OCI-M1 (cell line): ENCODE measurements around the gene ARHGEF39.

Source experiments
- DNase-seq: peaks from one replicate; lab custom pipeline; 2025; lab: John Stamatoyannopoulos, UW

Gene ARHGEF39, protein sequence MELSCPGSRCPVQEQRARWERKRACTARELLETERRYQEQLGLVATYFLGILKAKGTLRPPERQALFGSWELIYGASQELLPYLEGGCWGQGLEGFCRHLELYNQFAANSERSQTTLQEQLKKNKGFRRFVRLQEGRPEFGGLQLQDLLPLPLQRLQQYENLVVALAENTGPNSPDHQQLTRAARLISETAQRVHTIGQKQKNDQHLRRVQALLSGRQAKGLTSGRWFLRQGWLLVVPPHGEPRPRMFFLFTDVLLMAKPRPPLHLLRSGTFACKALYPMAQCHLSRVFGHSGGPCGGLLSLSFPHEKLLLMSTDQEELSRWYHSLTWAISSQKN

GRCh38 chr9:35664531-35665470 lies at the start of gene ARHGEF39:
Gene ARHGEF39 (minus strand): TSS chr9:35665195. CDS start chr9:35665169, 26 bp downstream.
- peak; percentile 91 for DNase-seq

DNA sequence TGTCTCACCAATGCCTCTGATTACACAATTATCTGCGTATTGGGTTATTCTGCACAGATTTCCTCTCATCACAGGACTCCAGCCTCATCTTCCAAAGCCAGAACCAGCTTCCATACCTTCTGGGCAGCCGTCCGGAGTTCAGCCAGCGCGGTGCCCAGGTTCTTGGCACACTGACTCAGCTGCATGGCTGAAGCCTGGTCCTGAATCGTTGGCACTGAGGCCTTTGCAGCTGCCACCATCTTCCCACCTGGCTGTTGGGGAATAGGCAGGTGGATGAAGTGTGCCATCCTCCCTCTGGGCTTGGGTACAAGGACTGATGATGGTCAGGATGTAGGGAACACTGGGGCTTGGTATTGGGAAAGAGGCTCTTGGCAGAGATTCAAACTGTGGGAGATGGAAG lies 49.1 kb upstream of the ARHGEF39 start:
- DNase-seq: no peak

DNA sequence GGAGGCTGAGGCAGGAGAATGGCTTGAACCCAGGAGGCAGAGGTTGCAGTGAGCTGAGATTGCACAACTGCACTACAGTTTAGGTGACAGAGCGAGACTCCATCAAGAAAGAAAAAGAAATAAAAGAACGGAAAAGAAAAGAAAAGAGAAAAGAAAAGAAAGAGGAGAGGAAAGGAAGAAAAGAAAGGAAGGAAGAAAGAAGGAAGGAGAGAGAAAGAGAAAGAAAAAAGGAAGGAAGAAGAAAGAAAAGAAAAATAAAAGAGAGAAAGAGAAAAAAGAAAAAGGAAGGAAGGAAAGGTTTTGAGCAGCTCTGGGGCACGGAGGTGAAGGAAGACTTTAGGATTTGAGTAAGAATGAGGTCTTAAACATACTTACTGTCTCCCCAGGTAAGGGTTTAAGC lies 48.6 kb upstream of the ARHGEF39 start:
- no peak for DNase-seq

DNA sequence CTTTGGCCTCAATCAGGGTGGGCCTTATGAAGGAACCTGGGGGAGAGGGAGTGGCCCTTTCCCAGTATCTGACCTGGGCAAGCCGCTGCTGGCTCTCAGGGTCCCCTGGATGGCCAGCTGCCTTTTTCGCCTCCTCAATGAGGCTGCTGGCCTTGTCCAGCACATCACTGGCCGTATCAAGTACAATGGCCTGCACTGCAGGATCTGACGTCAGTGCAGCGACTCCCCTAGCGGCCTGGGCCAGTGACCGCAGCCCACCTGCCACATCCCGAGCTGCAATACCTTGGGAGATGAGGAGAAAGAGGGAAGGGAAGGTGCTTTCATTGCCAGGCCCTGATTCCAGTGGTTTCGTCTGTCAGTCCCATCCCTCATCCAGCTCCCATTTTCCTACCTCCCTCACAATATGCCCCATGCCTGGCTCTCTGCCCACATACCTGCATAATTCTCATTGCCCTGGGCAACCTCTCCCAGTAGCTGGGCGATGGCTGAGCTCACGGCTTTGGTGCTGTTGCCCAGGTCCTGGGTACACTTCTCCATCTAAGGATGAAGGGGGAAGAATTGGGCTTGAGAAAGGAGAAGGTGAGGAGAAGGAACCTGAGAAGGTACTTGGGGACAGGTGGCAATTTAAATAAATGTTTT lies 47.9 kb upstream of the ARHGEF39 start:
- no peak for DNase-seq

DNA sequence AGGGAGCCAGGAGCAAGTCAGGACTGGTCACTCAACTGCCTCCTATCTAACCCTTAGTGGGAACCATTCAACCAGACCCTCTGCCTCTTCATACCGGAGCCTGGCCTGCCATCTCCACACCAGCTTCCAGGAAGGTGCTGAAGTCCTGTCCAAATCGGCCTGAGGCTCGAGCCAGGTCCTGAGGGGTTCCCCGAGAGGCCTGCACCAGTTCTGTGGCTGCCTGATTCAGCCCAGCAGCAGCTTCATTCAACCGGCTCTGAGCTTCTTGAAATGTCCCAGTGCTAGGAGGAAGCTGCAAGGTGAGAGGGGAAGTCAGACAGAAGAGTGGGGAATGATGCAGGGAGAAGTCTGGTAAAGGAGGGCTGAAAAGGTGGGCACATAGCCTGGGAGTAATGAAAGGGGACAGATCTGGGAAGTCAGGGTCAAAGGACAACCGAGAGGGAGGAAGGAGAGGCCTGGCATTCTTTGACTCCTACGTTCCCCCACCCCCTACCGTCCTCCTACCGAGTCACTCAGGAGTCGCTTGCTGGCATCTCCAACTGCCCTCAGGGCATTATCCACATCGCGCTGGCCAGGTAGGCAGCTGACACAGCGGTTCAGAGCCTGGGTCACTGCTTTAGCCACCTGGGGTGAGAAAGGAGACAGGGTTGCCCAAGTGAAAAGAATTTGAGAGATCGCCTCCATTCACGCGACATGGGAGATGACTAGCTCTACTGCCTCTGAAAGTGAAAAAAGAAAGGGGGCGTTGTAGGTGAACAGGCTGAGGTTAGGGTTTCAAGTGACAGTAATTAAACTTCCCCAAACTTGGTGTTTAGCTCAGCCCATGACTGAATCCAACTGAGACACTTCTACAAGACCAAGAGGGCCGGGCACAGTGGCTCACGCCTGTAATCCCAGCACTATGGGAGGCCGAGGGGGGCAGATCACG lies 46.8 kb upstream of the ARHGEF39 start:
- DNase-seq: no peak

DNA sequence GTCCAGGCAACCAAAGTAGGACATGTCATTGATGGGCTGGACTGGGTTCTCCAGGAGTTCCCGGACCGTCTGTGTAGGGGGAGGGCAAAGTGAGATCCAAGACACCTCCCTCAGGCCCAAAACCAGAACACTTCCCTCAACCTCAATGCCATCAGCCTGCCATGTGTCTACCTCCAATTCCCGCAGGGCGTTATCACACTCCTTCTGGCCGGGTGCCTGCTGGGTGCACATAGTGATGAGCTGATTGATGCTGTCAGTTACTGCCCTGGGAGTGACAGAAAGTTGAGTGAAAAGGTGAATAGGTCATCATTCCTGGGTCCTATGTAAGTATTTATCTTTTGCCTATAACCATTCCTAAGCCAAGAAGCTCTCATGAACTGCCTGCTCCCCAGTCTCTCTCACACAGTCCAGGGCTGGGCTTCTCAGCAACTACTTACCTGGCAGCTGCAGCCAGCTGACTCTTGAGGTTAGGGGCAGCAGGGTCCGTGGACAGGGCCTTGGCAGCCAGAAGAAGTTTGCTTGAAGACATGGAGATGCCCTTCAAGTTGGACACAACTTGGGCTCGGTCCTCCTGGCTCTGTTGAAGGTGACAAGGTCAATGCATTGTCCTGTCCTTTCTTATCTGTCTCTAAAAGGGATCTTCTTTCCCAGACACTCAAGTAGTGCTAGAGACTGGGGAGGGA lies 46.0 kb upstream of the ARHGEF39 start:
- no peak for DNase-seq

GRCh38 chr9:35708146-35708545 lies 43.2 kb upstream of the ARHGEF39 start:
- DNase-seq: no peak

DNA sequence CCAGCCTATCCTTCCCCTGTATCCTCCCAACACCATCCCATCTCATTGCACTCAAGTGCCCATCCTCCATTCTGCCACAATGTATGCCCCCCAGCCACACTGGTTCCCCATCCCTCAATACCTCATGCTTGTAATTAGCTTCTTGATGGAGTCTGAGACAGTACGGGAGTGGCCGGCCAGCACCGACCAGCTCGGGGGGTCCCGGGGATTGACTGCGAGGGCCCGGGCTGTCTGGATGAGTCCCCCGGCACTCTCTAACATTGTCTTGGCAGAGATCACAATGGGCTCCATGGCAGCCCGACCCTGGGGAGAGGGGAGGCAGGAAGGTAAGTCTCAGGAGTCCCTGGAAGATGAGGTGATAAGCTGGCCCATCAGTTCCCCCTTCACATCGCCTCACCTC lies 42.0 kb upstream of the ARHGEF39 start:
- DNase-seq: no peak

GRCh38 chr9:35705836-35706430 lies 40.9 kb upstream of the ARHGEF39 start:
- DNase-seq: no peak

- no peak for DNase-seq
Measured at GRCh38 chr9:35705372-35705771, 40.4 kb upstream of the ARHGEF39 start.

DNA sequence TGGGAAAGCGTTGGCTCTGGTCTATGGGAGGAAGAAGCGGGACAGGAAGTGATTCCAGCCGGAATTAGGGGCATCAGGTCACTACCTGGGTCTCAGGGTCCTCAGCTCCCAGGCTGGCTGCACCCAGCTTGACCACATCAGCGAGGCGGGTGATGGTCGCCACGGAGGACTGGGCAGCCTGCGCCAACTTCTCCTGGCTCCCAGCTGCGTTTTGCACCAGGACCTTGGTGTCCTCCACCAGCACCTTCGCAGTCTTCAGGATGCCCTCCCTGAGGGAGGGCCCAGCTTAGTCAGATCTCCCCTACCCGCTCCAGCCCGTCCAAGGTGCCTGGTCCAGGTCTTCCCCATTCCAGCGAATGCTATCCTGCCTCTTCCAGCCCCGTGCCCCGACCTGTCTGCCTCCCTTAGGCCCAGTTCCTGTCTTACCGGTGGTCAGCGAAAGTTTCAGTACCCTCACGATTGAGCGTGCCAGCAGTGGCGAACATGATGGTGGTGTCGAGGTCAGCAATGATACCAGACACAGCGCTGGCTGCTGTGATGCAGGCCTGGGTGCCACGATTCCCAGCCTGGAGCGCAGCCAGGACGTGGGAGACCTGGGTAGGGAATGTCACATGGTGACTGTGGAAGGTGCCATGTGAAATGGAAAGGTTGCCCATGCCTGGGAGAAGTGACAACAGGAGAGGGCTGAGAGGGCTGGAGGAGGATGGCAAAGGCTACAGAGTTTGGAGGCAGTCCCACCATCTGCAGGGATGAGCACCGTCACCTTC lies 39.1 kb upstream of the ARHGEF39 start:
- DNase-seq: no peak

DNA sequence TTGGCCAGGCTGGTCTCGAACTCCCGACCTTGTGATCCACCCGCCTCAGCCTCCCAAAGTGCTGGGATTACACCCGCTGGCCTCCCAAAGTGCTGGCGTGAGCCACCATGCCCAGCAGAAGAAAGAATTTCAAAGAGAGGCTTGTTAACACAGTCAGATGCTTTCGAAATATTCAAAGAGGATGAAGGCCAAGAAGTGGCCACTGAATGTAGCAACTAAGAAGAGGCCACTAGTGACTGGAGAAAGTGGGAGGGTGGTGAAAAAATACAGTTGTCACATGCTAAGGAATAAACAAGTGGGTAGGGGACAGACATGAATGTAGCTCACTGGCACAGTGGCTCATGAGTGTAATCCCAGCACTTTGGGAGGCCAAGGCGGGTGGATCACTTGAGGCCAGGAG lies 37.7 kb upstream of the ARHGEF39 start:
- no peak for DNase-seq

GRCh38 chr9:35700942-35701341 lies 35.9 kb upstream of the ARHGEF39 start:
- no peak for DNase-seq

- no peak for DNase-seq
Measured at GRCh38 chr9:35700031-35700430, 35.0 kb upstream of the ARHGEF39 start.

GRCh38 chr9:35698231-35698630 lies 33.2 kb upstream of the ARHGEF39 start:
- DNase-seq: no peak

GRCh38 chr9:35697486-35697885 lies 32.5 kb upstream of the ARHGEF39 start:
- no peak for DNase-seq

DNA sequence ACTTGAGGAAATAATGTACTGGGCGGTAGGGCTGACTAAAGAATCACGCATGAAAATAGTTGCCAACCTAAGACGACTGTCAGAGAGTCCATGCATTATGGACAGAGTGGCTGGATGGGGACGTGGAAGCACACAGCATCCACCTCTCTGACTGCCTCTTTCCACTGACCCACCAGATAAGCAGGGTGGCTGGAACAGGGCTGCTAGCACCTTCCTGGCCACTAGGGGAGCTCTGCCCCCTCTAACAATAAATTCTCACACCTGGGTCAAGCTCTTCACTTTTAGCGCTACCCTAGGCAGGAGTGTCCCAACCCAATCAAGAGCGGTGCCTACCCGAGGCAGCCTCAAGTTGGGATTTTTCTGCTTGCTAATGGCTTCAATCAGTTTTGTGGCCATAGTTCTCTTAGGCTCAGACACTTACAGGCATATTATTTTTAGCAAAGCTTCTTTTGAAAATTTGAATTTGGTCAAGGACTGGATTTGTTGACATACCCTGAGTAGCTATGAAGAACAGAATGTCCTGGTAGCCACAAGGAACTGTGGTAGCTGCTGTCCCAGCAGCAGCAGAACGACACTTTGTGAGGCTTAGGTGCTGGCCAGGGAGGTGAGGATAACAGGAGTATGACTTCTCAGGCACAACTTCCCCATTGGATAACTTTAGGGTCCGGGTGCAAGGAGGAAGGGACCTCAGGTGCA lies 31.7 kb upstream of the ARHGEF39 start:
- DNase-seq: peak; percentile 77

DNA sequence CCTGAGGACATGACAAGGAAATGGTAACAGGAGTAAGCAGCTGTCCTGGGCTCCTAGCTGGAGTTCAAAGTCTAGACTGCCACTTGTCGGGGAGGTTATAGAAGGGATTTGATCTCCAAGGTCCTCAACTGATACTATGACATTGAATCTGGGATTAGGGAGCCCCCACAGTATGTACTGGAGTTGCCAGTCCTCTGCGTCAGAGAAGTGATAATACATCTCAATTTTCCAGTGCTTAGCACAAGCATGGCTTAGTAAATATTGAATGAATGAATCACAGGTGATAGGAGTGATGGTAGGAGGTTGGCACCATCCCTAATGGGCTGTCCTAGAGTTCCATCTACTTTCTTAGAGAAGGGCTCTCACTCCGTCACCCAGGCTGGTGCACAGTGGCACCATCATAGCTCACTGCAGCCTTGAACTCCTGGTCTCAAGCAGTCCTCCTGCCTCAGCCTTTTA lies 31.0 kb upstream of the ARHGEF39 start:
- DNase-seq: no peak

GRCh38 chr9:35691757-35692301 lies 26.8 kb upstream of the ARHGEF39 start:
- no peak for DNase-seq
